HTR-8/SVneo (cell line): ENCODE results near the gene LAMP1.
"Not testable (repeated sequence)": the region's sequence is repeated elsewhere in the genome, so short reads cannot be mapped to it uniquely, and the experiment has no call there.

Experiments used
- DNase-seq: peaks from one replicate; pipeline ENCODE4 v3.0.0; 2011; ENCODE audit warnings: low spot score, mixed read lengths; ENCODE audit not compliant: insufficient read length
- FAIRE-seq: peaks from 2 replicates; lab custom pipeline; 2011; peaks lifted over from hg19 to GRCh38; lab: Jason Lieb, UNC

LAMP1 gene

GRCh38 chr13:113324398-113324797 lies 27.4 kb downstream of the LAMP1 start:
- no peak for FAIRE-seq
- DNase-seq, result no peak

GRCh38 chr13:113325779-113326178 lies 28.7 kb downstream of the LAMP1 start:
- FAIRE-seq, result no peak

GRCh38 chr13:113327391-113327765 lies 30.3 kb downstream of the LAMP1 start:
- DNase-seq, result no peak

More at GRCh38 chr13:113325779-113326178, 28.7 kb downstream of the LAMP1 start:
- DNase-seq, result no peak

GRCh38 chr13:113327766-113328471 lies 30.9 kb downstream of the LAMP1 start:
- DNase-seq (no peak), FAIRE-seq (no peak)

More at GRCh38 chr13:113327391-113327765, 30.3 kb downstream of the LAMP1 start:
- FAIRE-seq, result no peak

GRCh38 chr13:113328851-113329250 lies 31.8 kb downstream of the LAMP1 start:
- FAIRE-seq (no peak), DNase-seq (no peak)

GRCh38 chr13:113329656-113330312 lies 32.7 kb downstream of the LAMP1 start:
- DNase-seq, result no peak

GRCh38 chr13:113332615-113333014 lies 35.6 kb downstream of the LAMP1 start:
- DNase-seq, result no peak
- no peak for FAIRE-seq

More at GRCh38 chr13:113329656-113330312, 32.7 kb downstream of the LAMP1 start:
- no peak for FAIRE-seq

- no peak for FAIRE-seq
- DNase-seq, result no peak
Observed at GRCh38 chr13:113333076-113333475, 36.0 kb downstream of the LAMP1 start.

GRCh38 chr13:113337556-113337955 lies 40.5 kb downstream of the LAMP1 start:
- DNase-seq (no peak), FAIRE-seq (no peak)

GRCh38 chr13:113337976-113338375 lies 40.9 kb downstream of the LAMP1 start:
- DNase-seq (no peak), FAIRE-seq (no peak)

GRCh38 chr13:113338451-113338850 lies 41.4 kb downstream of the LAMP1 start:
- DNase-seq, result no peak
- FAIRE-seq, result no peak

GRCh38 chr13:113342820-113343691 lies 46.0 kb downstream of the LAMP1 start:
- no peak for DNase-seq
- no peak for FAIRE-seq

- DNase-seq, result no peak
- no peak for FAIRE-seq
Observed at GRCh38 chr13:113343692-113343968, 46.6 kb downstream of the LAMP1 start.

- DNase-seq (no peak), FAIRE-seq (no peak)
Observed at GRCh38 chr13:113345486-113345885, 48.4 kb downstream of the LAMP1 start.

- FAIRE-seq, DNase-seq: not testable (repeated sequence)
Observed at GRCh38 chr13:113347736-113348225, 50.7 kb downstream of the LAMP1 start.

- no peak for FAIRE-seq
- DNase-seq, result no peak
Observed at GRCh38 chr13:113348591-113348990, 51.6 kb downstream of the LAMP1 start.

GRCh38 chr13:113349050-113349449 lies 52.0 kb downstream of the LAMP1 start:
- FAIRE-seq (no peak), DNase-seq (no peak)

- DNase-seq (no peak), FAIRE-seq (no peak)
Observed at GRCh38 chr13:113349491-113349890, 52.5 kb downstream of the LAMP1 start.

- peak; percentile 76 for FAIRE-seq
- no peak for DNase-seq
Observed at GRCh38 chr13:113350065-113350937, 53.3 kb downstream of the LAMP1 start.

- DNase-seq (no peak), FAIRE-seq (no peak)
Observed at GRCh38 chr13:113350938-113351335, 53.9 kb downstream of the LAMP1 start.
